GM21447 (cell line): ENCODE data around the gene FETUB.

Experiments used
- ATAC-seq: cut with Tn5 transposase; IDR thresholded peaks from one replicate; pipeline ENCODE4 v1.9.1; 2021; ENCODE audit not compliant: unreplicated experiment

FETUB gene, protein sequence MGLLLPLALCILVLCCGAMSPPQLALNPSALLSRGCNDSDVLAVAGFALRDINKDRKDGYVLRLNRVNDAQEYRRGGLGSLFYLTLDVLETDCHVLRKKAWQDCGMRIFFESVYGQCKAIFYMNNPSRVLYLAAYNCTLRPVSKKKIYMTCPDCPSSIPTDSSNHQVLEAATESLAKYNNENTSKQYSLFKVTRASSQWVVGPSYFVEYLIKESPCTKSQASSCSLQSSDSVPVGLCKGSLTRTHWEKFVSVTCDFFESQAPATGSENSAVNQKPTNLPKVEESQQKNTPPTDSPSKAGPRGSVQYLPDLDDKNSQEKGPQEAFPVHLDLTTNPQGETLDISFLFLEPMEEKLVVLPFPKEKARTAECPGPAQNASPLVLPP

DNA sequence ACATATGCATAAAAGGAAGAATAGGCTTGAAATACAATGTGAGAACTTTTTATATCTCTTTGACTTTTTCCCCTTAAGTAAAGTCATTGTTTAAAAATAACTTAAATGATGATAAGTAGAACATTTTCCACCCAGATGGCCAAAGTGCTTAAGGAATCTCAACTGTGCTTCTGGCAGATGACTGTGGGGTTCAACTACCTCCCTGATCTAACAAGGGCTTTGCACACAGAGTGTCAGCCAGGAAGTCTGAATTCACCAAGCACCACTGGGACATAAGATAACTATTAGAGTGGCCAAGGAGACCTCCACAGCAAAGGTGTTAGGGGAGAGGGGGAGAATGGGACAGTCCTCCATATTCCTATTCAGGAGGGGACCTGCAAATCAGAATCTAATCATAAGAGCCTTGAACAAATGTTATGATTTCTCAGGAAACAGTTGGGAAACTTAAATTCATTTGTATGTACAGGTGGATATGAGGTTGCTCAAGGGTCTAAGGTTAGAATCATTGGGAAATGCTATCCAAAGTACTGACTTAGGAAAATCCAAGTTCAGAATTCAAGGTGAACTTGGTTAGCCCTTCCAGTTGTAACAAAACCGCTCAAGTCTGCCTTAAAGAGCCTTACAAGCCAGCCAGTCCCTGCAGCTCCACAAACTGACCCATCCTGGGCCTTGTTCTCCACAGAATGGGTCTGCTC is at the start of gene FETUB:
Gene FETUB (plus strand): TSS at position 622 of the 695 bp plus-strand sequence. CDS start 62 bp downstream, at position 684.
- ATAC-seq = no peak

DNA sequence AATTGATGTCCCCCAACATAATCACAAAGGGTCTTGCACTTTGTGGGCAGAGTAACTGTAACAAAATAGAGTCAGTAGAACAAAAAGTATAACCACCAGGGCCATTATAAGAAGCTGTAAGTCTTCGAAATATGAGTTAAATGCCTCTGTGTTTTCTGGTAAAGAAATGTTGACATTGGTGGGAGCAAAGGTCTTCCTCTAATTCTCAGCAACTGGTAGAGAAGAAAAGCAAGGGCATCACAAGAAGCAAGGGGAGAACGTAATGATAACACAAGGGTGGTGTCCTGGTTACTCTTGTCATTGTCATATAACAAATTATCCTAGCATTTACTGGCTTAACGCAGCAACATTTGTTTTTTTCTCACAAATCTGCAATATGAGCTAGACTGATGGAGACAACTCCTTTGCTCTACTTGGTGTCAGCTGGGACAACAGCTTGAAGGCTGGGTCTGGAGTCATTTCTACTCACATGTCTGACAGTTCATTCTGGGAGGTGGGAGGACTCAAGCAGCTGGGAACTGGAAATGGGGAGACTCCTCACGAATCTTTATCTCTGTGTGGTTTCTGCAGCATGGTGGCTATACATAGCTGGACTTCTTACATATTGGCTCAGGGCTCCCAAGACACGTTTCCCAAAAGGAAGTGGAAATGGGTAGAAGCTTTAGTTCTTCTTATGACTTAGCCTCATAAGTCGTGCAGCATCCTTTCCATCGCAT is 49.5 kb upstream of the FETUB start:
- ATAC-seq = no peak

DNA sequence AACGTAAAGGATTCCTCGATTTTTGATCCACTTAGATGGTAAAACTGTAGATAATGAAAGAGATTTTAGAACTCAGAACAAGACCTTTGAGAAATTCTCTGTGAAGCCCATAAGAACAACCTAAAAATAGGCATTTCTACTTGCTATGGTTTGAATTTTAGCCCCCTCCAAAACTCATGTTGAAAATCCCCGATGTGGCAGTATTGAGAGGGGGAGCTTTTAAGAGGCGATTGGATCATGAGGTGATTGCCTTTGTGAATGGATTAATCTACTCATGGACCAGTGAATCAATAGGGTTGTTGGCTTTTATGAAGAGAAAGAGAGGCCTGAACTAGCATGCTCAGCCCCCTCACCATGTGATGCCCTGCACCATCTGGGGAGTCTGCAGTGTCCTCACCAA is 47.5 kb upstream of the FETUB start:
- ATAC-seq = no peak

DNA sequence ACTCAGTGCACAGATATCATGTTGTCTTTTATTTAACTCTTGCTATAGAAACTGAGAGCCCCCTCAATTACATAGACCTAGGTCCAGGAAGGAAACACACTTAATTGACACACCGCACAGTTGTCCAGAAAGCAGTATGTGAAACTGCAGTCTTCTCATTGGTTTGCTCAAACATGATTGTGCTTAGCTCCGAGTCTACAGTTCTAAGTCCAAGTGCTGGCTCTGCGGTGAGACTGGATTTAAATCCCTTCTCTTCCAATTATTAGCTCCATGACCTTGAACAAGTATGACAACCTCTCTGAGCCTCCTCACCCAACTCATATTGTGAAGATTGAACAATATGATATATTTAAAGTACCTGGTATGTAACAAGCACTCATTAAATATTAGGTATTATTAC is 46.3 kb upstream of the FETUB start:
- ATAC-seq = no peak

DNA sequence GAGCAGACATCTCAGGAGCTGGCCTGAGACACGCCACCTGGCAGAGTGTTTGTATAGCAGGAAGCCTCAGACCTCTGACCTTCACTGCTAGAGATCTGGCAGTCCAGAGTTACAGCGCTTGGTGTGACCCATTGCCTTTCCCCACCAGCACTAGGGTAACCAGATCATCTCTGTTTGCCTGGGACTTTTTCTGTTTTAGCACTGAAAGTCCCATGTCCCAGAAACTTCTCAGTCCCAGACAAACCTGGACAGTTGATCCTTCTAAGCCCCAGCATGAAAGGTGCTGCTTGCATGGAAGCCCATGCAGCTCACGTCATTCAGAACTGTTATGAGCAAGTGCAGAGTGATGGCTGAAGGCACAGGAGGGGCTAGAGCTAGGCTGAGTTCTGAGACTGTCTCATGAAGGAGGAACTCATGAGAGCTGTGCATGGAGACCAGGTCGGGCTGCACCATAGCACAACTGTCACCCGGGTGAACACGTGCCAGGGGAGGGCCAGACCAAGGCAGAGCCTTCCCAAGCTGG is 45.5 kb upstream of the FETUB start:
- no peak for ATAC-seq

DNA sequence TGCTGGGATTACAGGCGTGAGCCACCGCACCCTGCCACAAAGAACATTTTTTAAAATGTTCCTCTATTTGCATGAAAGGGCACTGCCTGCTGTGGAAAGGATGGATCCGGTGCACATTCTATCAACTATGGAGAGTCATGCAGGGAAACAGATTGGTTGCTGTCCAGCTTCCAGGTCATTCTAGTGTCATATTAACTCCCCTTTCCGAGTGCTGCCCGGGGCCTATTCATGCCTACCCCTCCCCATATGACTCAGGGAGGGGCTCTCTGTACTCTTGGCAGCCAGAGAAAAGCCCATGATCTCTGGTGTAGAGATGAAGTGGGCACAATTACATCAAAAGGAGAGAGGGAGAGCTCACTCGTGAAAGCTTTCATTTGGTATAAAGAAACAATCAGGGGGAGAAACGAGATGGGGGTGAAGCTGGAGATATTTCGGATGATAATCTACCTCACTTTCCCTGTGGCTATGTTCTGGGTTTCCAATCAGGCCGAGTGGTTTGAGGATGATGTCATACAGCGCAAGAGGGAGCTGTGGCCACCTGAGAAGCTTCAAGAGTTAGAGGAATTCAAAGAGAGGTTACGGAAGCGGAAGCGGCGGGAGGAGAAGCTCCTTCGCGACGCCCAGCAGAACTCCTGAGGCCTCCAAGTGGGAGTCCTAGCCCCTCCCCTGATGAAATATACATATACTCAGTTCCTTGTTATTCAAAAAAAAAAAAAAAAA is 43.5 kb upstream of the FETUB start:
- no peak for ATAC-seq

DNA sequence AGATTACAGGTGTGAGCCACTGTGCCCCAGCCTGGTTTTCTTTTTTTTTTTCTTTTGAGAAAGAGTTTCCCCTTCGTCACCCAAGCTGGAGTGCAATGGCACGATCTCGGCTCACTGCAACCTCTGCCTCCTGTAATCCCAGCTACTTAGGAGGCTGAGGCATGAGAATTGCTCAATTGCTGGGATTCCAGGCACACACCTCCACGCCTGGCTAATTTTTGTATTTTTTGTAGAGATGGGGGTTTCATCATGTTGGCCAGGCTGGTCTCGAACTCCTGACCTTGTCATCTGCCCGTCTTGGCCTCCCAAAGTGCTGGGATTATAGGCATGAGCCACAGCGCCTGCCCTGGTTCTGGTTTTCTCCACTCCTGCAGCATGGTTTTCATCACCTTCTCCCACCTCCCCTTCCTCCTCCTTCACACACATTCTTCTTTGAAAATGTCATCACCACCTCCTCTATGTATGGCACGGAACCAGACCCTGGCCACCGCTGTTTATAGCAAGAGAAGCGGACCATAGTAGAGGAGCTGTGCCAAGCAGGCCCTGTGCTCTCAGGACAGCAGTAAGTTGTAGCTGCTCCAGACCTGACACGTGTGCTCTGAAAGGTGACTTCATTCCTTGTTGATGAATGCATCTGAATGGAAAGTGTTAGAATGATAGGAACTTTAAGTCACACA is 42.0 kb upstream of the FETUB start:
- ATAC-seq = no peak

DNA sequence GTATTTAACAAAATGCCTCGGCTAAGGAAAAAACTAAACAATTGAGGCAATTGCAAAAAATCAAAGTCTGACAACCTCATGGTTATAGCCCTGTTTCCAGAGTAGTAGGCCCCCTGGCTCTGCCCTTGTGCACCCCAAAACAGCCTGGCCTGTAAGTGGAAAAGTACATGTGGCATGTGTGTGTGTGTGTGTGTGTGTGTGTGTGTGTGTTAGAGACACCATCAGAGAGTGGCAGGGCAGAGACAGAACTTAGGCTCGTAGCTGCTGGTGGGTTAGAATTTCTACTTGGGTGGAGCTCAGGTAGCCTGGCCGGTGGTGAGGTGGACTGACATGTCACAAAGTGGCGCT is 41.4 kb upstream of the FETUB start:
- ATAC-seq = no peak

DNA sequence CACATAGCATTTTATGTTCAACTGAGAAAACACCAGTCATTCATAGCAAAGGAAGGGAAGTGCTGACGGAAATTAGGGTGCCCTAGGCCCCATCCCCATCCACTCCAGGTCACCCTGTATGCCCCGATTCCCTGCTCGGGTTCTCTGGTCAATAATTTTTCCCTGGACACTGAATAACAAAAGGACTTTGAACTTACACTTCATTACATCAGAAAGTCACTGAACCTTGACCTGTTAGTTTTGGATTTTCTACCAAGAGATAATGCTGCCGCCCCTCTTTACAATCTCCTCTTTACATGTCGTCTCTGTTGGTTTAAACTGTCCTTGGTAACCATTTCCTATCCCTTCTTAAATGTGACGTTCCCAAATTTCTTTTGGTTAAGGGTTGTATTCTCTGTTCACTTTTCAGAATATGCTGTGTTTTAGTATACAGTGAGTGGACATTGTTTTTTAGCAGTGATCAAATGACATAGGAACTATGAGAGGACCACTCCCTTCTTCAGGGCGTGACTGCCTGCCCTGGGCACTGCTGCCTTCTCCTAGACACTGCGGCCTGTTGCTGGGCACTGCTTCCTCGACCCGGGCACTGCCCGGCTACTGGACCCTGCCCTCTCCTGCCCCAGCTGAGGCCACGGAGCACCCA is 40.9 kb upstream of the FETUB start:
- ATAC-seq = no peak

DNA sequence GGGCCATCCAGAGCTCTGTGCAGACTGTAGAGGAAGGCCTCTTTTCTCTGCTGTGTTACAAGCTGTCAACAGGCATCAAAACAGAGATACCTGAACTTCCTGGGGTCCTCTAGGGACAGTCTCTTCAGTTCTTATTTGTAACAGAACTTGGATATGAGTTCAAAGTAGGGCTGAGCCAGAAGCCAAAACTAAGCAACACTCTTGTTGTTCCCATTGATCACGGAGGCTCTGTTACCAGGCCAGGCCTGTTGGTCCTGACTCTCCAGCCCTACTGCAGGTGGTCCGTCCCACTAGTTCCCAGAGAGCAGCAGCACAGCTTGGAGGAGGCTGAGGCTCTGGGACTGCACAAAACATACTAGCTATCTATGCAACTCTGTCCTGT is 40.4 kb upstream of the FETUB start:
- no peak for ATAC-seq

DNA sequence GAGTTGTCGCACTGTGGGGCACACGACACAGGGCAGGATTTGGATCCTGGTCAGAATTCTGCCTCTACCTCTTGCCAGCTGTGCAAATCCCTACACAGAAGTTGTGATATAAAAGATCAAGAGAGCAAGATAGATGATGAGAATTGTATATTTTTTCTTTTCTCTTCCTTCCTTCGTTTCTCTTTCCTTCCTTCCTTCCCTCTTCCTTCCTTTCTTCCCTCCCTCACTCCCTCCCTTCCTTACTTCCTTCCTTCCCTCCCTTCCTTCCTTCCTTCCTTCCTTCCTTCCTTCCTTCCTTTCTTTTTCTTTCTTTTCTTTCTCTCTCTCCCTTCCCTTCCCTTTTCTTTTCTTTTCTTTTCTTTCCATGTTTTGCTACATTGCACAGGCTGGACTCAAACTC is 39.3 kb upstream of the FETUB start:
- ATAC-seq = no peak

DNA sequence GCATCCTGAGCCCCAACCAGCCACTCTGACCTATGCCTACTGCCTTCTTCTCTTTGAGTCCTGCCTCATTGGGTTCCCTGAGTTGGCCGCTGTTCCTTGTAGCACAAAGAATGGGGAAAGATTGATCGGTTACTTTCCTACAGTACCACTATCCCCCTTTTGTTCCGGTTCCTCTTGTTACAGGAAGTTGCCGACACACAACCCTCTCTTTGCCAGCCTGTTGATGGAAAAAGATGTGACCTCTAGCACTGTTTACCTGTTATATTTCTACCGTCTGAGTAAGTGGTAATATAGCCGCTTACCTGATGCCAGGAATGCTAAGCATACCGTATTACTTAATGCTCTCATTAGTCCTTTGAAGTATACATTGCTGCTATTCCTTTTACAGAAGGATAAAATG is 37.0 kb upstream of the FETUB start:
- no peak for ATAC-seq

DNA sequence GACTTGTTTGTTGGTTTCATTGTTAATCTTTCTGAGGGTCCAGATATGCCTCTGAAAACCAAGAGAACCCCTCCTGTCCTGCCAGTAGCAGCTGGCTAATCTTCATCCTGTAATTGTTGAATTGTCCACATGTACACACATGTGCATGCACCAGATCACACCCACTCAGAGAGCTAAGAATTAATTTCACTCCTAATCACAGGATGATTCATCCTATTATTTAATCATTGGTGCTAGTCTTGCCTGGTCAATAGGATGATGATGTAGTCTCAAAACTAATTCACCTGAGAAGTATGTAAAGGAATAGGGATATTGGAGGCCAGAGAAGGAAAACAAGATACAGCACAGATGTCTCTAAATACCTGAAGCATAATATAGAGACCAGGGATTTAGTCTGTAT is 35.1 kb upstream of the FETUB start:
- ATAC-seq = no peak

DNA sequence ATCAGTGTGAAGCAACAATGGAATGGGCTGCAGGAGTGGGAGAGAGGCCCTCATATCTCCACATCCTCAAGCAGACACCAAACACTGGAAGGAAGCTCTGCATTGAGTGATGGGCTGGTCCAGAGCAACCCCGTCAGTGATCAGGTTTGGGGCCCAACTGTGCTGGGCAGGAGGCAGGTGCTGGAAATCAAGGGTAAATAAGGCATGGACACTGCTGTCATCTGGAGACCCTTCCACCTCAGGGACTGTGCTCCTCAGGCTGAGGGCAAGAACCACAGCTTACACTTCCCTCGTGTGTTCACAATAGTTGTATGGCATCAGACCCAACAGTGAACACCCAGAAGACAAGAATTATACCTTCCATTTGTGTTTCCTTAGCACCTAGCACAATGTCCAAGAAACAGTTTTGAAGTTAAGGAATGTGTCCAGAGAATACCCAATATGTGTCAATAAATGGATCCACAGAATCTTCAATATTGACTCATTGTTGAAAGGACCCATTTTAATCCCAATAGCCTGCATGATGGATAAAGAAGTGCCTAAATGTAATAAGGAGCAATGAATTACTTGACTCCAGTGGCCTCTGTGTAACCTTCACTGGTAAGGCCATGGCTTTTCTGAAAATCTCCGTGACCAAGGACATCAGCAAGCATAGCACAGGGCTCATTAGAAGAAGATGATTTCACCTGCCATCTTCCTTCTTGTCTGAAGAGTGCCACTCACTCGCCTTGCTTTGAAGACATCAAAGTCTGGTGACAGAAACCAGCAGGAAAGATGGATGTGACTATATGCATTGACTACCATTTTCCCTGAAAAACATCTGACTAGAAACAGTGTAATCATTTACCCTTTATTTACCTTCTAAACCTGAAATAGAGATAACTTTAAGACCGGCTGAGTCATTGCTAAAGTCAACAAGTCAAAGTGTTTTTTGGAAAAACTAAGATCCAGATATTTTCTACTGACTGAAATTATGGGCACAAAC is 34.3 kb upstream of the FETUB start:
- no peak for ATAC-seq

DNA sequence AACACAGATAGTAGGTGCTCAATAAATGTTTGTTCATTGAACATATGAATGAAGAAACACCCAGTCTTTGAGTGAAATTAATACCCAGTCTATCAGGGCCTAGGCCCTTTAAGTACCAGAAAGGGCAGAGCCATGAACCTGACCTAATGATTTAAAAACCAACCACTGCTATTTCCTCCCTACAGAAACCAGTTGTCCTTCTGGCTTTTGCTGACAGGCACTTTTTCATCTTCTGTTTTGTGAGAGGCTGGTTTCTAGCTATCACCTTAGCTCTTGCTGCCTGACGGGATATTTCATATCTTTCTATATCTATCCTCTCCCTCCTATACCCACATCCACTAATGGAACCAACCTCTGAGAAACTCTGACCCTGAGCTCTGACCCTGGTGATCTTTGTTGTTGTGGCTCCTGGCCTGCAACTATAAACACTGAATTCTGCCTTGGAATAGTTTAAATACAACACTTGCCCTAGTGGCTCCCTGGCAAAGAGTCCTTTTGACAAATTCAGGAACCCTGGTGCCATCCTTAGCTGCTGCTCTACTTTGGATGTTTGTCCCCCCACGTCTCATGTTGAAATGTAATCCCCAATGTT is 31.5 kb upstream of the FETUB start:
- no peak for ATAC-seq

DNA sequence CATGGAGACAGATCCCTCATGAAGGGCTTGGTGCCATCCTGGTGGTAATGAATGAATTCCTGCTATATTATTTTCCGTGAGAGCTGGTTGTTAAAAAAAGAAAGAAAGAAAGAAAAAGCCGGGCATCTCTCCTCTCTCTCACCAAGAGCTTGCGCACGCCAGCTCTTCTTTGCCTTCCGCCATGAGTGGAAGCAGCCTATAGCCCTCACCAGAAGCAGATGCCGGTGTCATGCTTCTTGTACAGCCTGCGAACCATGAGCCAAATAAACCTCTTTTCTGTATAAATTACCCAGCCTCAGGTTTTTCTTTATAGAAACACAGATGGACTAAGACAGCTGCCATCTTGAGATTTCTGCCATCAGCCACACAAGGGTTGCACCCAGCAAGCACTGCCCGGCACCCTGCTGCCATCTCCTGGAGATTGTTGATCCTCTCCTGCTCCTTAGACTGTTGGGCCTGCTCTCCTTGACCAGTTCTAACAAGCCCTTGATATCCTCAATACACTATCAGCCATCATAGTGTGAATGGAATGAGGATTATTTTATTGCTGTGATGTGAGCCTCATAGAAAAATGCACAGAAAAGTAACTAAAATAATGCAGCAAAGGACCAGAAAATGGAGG is 30.8 kb upstream of the FETUB start:
- no peak for ATAC-seq

DNA sequence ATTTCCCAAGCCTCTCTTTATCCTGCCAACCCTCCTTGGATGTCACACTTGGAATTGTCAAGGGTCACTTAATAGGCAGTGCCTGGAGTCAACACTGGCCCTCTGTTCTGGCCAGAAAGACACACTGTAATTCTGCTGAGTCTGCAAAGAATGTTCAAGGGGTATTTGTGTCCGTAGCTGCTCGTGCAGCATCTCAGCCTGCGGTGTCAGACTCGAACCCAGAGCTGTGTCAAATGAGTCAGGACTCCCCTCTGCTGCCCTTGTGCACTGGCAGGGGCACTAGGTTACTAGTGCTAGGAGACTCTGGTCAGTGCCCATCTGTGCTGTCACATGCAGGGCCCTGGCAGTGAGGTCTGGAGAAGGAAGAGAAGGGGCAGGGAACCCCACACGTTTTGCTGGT is 28.1 kb upstream of the FETUB start:
- no peak for ATAC-seq
